Upper lobe of right lung (tissue), 1 donor: ENCODE data around the gene BMS1. TPM values are rescaled to one million over a fixed set of nuclear protein-coding genes. Genes with fewer than 3 reads are reported as not detected.
"Not testable (repeated sequence)": the region's sequence is repeated elsewhere in the genome, so short reads cannot be mapped to it uniquely, and the experiment has no call there.

Source experiments
- ATAC-seq: fragments of 200-7000 bp; cut with Tn5 transposase; one replicate; pipeline ENCODE4 v1.9.1; 2020; ENCODE audit warnings: mild to moderate bottlenecking, moderate library complexity
- DNase-seq: peaks from one replicate; pipeline ENCODE4 v3.0.0-alpha.2; 2020
- H3K27ac ChIP-seq: fragments of 200-600 bp; one replicate; pipeline ENCODE4 v1.8.0; 2022
- H3K27me3 ChIP-seq: fragments of 200-600 bp; one replicate; pipeline ENCODE4 v1.8.0; 2022; ENCODE audit warnings: mild to moderate bottlenecking
- H3K36me3 ChIP-seq: fragments of 200-600 bp; one replicate; pipeline ENCODE4 v1.8.0; 2022
- H3K4me1 ChIP-seq: fragments of 200-600 bp; one replicate; pipeline ENCODE4 v1.8.0; 2022
- H3K4me3 ChIP-seq: fragments of 200-600 bp; one replicate; pipeline ENCODE4 v1.8.0; 2022; ENCODE audit warnings: mild to moderate bottlenecking
- H3K9me3 ChIP-seq: fragments of 200-600 bp; one replicate; pipeline ENCODE4 v1.8.0; 2022
- intact Hi-C: fragments of 100-400 bp; cut with DNase I; formaldehyde crosslinking; loops from one replicate; pipeline ENCODE4 v1.11.0; 2022
- long read RNA-seq: library from polyadenylated mRNA; unstranded; transcript quantifications from one replicate; pipeline ENCODE4 v2.0.0, GENCODE V29; 2021
- total RNA-seq: library from RNA; stranded (reverse); fragmentation: NEBNext Ultra II Directional; extraction: Animal tissue kit (Norgen Biotek cat#: 25700); gene quantifications from one replicate; pipeline ENCODE4 v1.2.1, GENCODE V29; 2021
- TF ChIP-seq, protein P1 (sequence below): fragments of 200-600 bp; IDR thresholded peaks from one replicate; pipeline ENCODE4 v1.8.0; 2022; ENCODE audit warnings: antibody characterized with exemption
- donor health status: DM: no; HTN: yes; CAD: no; lungs with severe emphysema.

BMS1 gene, protein sequence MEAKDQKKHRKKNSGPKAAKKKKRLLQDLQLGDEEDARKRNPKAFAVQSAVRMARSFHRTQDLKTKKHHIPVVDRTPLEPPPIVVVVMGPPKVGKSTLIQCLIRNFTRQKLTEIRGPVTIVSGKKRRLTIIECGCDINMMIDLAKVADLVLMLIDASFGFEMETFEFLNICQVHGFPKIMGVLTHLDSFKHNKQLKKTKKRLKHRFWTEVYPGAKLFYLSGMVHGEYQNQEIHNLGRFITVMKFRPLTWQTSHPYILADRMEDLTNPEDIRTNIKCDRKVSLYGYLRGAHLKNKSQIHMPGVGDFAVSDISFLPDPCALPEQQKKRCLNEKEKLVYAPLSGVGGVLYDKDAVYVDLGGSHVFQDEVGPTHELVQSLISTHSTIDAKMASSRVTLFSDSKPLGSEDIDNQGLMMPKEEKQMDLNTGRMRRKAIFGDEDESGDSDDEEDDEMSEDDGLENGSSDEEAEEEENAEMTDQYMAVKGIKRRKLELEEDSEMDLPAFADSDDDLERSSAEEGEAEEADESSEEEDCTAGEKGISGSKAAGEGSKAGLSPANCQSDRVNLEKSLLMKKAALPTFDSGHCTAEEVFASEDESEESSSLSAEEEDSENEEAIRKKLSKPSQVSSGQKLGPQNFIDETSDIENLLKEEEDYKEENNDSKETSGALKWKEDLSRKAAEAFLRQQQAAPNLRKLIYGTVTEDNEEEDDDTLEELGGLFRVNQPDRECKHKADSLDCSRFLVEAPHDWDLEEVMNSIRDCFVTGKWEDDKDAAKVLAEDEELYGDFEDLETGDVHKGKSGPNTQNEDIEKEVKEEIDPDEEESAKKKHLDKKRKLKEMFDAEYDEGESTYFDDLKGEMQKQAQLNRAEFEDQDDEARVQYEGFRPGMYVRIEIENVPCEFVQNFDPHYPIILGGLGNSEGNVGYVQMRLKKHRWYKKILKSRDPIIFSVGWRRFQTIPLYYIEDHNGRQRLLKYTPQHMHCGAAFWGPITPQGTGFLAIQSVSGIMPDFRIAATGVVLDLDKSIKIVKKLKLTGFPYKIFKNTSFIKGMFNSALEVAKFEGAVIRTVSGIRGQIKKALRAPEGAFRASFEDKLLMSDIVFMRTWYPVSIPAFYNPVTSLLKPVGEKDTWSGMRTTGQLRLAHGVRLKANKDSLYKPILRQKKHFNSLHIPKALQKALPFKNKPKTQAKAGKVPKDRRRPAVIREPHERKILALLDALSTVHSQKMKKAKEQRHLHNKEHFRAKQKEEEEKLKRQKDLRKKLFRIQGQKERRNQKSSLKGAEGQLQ
- 13.0 TPM for total RNA-seq
- long read RNA-seq, full-length matches to known transcripts = 29 of 49 reads
- long read RNA-seq, partial matches to known transcripts = 3 of 49 reads
- long read RNA-seq, other reads (novel, unspliced or antisense) = 17 of 49 reads

DNA sequence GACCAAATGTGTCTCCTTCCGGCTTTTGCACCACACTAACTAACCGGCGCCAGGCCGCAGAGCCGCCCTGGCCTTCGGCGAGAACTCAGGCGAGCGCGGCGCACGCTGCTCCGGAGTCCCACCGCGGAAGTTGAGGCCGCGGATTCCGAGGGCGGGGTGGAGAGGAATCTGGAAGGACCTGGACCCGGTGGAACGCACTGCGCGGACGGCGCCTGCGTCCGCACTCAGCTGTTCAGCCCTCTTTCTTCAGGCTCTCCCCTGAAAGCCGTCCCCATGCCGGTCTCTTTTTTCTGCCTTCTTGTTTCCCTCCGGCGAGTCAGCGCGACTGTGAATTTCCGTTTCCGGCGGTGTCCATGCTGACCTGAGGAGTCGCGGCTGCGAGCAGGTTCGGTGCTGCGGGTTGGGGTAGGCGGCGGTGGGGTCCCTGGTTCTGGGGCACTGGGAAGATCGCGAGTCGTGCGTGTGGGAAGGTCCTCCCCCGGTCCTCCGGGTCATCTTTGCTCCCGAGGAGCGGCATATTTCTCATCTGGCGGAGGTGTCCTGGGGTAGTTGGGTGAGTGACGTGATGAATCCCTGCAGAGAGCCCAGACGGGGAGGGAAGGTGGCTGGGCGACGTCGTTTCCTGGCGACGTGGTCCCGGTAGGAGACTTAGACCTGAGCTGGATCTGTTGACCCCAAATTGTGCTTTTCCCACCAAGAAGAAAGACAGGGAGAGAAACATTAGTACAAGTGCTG lies at the start of gene BMS1:
BMS1 (plus strand) TSS at position 350 of the 735 bp plus-strand sequence. CDS start 1,600 bp downstream, outside the sequence.
- DNase-seq (peak; percentile 93), ATAC-seq (peak; percentile 97)
- TF ChIP-seq, protein P1, sequence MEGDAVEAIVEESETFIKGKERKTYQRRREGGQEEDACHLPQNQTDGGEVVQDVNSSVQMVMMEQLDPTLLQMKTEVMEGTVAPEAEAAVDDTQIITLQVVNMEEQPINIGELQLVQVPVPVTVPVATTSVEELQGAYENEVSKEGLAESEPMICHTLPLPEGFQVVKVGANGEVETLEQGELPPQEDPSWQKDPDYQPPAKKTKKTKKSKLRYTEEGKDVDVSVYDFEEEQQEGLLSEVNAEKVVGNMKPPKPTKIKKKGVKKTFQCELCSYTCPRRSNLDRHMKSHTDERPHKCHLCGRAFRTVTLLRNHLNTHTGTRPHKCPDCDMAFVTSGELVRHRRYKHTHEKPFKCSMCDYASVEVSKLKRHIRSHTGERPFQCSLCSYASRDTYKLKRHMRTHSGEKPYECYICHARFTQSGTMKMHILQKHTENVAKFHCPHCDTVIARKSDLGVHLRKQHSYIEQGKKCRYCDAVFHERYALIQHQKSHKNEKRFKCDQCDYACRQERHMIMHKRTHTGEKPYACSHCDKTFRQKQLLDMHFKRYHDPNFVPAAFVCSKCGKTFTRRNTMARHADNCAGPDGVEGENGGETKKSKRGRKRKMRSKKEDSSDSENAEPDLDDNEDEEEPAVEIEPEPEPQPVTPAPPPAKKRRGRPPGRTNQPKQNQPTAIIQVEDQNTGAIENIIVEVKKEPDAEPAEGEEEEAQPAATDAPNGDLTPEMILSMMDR = no peak
- Histone ChIP-seq H3K27me3 (no peaks in the 10 kb centered on the region), H3K4me3 (peak within 1 kb of the TSS; percentile 81), H3K36me3 (peaks cover 31% of the 10 kb centered on the region), H3K9me3 (no peaks in the 10 kb centered on the region), H3K4me1 (peaks cover 7% of the 10 kb centered on the region), H3K27ac (peak within 1 kb of the TSS; percentile 93)
- intact Hi-C loops = no loop called here

DNA sequence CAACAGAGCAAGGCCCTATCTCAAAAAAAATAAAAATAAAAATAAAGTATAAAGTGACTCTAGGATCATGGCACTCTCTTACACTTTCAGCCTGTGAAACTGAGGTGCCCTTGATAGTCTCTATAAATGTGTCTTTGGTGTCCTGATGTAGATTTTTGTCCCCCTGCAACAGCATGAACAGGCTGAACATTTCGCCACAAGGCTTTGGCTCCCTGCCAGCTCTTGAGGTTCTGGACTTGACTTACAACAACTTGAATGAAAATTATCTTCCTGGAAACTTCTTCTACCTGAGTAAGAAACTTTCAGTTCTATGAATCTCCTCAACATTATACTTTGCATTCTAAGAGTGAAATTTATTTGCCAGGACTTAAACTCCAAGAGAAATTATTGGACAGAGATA lies 48.1 kb upstream of the BMS1 start:
- Histone ChIP-seq H3K36me3 (no peaks in the 10 kb centered on the region), H3K4me1 (no peaks in the 10 kb centered on the region), H3K27me3 (no peaks in the 10 kb centered on the region), H3K4me3 (no peak overlapping the region), H3K9me3 (no peaks in the 10 kb centered on the region), H3K27ac (no peak overlapping the region)
- DNase-seq (no peak), ATAC-seq (no peak)
- intact Hi-C loops = no loop called here
- TF ChIP-seq, protein P1 = no peak

DNA sequence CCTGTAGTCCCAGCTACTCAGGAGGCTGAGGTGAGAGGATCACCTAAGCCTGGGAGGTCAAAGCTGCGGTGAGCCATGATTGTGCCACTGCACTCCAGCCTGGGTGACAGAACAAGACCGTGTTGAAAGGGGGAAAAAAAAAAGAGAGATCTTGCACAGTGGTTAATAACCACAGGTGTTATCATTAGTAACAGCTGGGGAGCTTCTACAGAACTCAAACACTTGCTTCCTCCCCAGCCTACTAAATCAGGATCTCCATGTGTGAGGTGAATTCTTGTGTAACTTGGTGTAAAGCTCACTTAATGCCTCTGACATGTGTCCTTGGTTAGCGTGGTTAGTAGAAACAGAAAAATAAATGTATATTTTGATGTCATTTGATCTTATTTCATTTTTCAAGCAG lies 43.9 kb upstream of the BMS1 start:
- Histone ChIP-seq H3K36me3 (no peaks in the 10 kb centered on the region), H3K27me3 (no peaks in the 10 kb centered on the region), H3K4me3 (no peak overlapping the region), H3K4me1 (no peaks in the 10 kb centered on the region), H3K9me3 (peaks cover 5% of the 10 kb centered on the region), H3K27ac (no peak overlapping the region)
- ATAC-seq (no peak), DNase-seq (no peak)
- intact Hi-C loops = no loop called here
- TF ChIP-seq, protein P1 = no peak

DNA sequence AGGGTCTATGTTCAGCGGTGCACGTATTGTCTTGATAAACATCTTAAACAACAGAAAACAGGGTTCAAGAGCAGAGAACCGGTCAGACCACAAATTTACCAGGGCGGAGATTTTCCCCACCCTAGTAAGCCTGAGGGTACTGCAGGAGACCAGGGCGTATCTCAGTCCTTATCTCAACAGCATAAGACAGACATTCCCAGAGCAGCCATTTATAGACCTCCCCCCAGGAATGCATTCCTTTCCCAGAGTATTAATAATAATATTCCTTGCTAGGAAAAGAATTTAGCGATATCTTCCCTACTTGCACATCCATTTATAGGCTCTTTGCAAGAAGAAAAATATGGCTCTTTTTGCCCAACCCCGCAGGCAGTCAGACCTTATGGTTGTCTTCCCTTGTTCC lies 41.1 kb upstream of the BMS1 start:
- H3K4me1 ChIP-seq, DNase-seq, H3K27ac ChIP-seq: not testable (repeated sequence)

DNA sequence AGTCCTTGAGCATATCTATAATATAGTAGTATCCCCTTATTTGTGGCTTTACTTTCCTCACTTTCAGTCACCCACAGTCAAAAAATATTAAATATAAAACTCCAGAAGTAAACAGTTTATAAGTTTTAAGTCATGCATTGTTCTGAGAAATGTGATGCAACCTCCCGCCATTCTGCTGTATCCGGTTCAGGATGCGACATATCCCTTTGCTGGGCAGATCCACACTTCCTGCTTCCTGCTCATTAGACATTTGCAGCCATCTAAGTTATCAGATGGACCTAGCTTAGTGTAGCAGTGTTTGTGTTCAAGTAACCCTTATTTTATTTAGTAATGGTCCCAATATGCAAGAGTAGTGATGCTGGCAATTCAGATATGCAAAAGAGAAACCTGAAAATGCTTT lies 38.9 kb upstream of the BMS1 start:
- Histone ChIP-seq H3K27me3 (no peaks in the 10 kb centered on the region), H3K4me1 (no peaks in the 10 kb centered on the region), H3K27ac (no peak overlapping the region), H3K4me3 (no peak overlapping the region), H3K9me3 (peaks cover 5% of the 10 kb centered on the region), H3K36me3 (no peaks in the 10 kb centered on the region)
- TF ChIP-seq, protein P1 = no peak
- ATAC-seq (peak; percentile 30), DNase-seq (no peak)
- intact Hi-C loops = no loop called here

More for the DNA sequence above, 41.1 kb upstream of the BMS1 start:
- H3K4me3 ChIP-seq, ATAC-seq, H3K9me3 ChIP-seq, intact Hi-C loops, H3K36me3 ChIP-seq, H3K27me3 ChIP-seq: not testable (repeated sequence)
